Panc1 (cell line): ENCODE results near the gene PPP2R2B.

ENCODE experiments used
- CTCF ChIP-seq: fragments of 450-650 bp; IDR thresholded peaks from 2 replicates; pipeline ENCODE4 v1.5.1; 2017; ENCODE audit warnings: mild to moderate bottlenecking
- POLR2AphosphoS5 ChIP-seq: IDR thresholded peaks from 2 replicates; pipeline ENCODE4 v1.6.1; 2012; ENCODE audit warnings: mild to moderate bottlenecking, low read depth, low read length, moderate library complexity
- REST ChIP-seq, 2 experiments: IDR thresholded peaks; 2 replicates each; pipeline ENCODE4 v1.6.1; 2011 to 2012; ENCODE audit warnings: low read depth in 2 of 2, control low read depth in 1 of 2, low read length in 1 of 2, mild to moderate bottlenecking in 1 of 2, moderate library complexity in 1 of 2; ENCODE audit not compliant: insufficient read depth in 1 of 2
- SIN3A ChIP-seq: IDR thresholded peaks from 2 replicates; pipeline ENCODE4 v1.6.1; 2012; ENCODE audit warnings: low read depth, mild to moderate bottlenecking, low read length, moderate library complexity, borderline replicate concordance; ENCODE audit not compliant: insufficient read depth

- TF ChIP-seq CTCF (no peak), SIN3A (no peak), REST (IDR thresholded peaks at IDR 0.05; ENCODE audit: insufficient read depth in 1 of 2, low read depth in 2 of 2, low read length in 1 of 2) (no peak), POLR2AphosphoS5 (no peak)
Observed at GRCh38 chr5:146719179-146719578, 159.4 kb downstream of the PPP2R2B start.
